ENCODE measurements around the gene C12orf75.
A peak's percentile ranks its signal among the peaks of the same experiment; 100 is the strongest.
"Not testable (repeated sequence)": the region's sequence is repeated elsewhere in the genome, so short reads cannot be mapped to it uniquely, and the experiment has no call there.

The C12orf75 gene

GRCh38 chr12:105330283-105330930, at the start of gene C12orf75:
TSS of gene C12orf75 (plus strand) at chr12:105330691. CDS start at chr12:105330892, 201 bp downstream.
- peak; percentile 27 for DNase-seq

GRCh38 chr12:105280966-105281693, 49.4 kb upstream of the C12orf75 start:
- DNase-seq: no peak

GRCh38 chr12:105281694-105282049, 48.8 kb upstream of the C12orf75 start:
- no peak for DNase-seq

GRCh38 chr12:105285378-105285777, 45.1 kb upstream of the C12orf75 start:
- DNase-seq: no peak

- DNase-seq: no peak
Measured at GRCh38 chr12:105287408-105287807, 43.1 kb upstream of the C12orf75 start.

GRCh38 chr12:105288311-105288996, 42.0 kb upstream of the C12orf75 start:
- no peak for DNase-seq

- DNase-seq: no peak
Measured at GRCh38 chr12:105289114-105289904, 41.2 kb upstream of the C12orf75 start.

GRCh38 chr12:105291531-105291930, 39.0 kb upstream of the C12orf75 start:
- no peak for DNase-seq

GRCh38 chr12:105292705-105293104, 37.8 kb upstream of the C12orf75 start:
- DNase-seq: no peak

- DNase-seq: no peak
Measured at GRCh38 chr12:105293187-105293586, 37.3 kb upstream of the C12orf75 start.

GRCh38 chr12:105294161-105294560, 36.3 kb upstream of the C12orf75 start:
- no peak for DNase-seq

- DNase-seq: no peak
Measured at GRCh38 chr12:105294886-105295479, 35.5 kb upstream of the C12orf75 start.

GRCh38 chr12:105296116-105297089, 34.1 kb upstream of the C12orf75 start:
- no peak for DNase-seq

- no peak for DNase-seq
Measured at GRCh38 chr12:105300883-105301282, 29.6 kb upstream of the C12orf75 start.

- DNase-seq: no peak
Measured at GRCh38 chr12:105301696-105302095, 28.8 kb upstream of the C12orf75 start.

- not testable (repeated sequence) for DNase-seq
Measured at GRCh38 chr12:105302986-105303385, 27.5 kb upstream of the C12orf75 start.

- not testable (repeated sequence) for DNase-seq
Measured at GRCh38 chr12:105304626-105305025, 25.9 kb upstream of the C12orf75 start.

- DNase-seq: not testable (repeated sequence)
Measured at GRCh38 chr12:105307601-105308314, 22.7 kb upstream of the C12orf75 start.

- DNase-seq: not testable (repeated sequence)
Measured at GRCh38 chr12:105308839-105309238, 21.7 kb upstream of the C12orf75 start.

GRCh38 chr12:105309384-105309783, 21.1 kb upstream of the C12orf75 start:
- DNase-seq: not testable (repeated sequence)

Data from NCI-H2029 treated with DMSO at 0.1 percent for 48 hours (cell line).